BLaER1 (cell line): ENCODE measurements around the gene TIAM2.
"Not testable (repeated sequence)": the region's sequence is repeated elsewhere in the genome, so short reads cannot be mapped to it uniquely, and the experiment has no call there.

Source experiments
- H3K27ac ChIP-seq: shearing (Covaris generic); formaldehyde crosslinking; 2 replicates; pipeline ENCODE4 v1.8.1; 2022
- H3K27me3 ChIP-seq: shearing (Covaris generic); formaldehyde crosslinking; 2 replicates; pipeline ENCODE4 v1.8.1; 2022
- H3K36me3 ChIP-seq: shearing (Covaris generic); formaldehyde crosslinking; 2 replicates; pipeline ENCODE4 v1.8.1; 2022
- H3K4me1 ChIP-seq: shearing (Covaris generic); formaldehyde crosslinking; 2 replicates; pipeline ENCODE4 v1.8.1; 2022
- H3K4me2 ChIP-seq: shearing (Covaris generic); formaldehyde crosslinking; 2 replicates; pipeline ENCODE4 v1.8.1; 2022
- H3K4me3 ChIP-seq: shearing (Covaris generic); formaldehyde crosslinking; 2 replicates; pipeline ENCODE4 v1.8.1; 2022
- H3K9ac ChIP-seq: shearing (Covaris generic); formaldehyde crosslinking; 2 replicates; pipeline ENCODE4 v1.8.1; 2022
- H3K9me3 ChIP-seq: shearing (Covaris generic); formaldehyde crosslinking; 2 replicates; pipeline ENCODE4 v1.8.1; 2022
- H4K20me1 ChIP-seq: shearing (Covaris generic); formaldehyde crosslinking; 2 replicates; pipeline ENCODE4 v1.8.1; 2022
- Cebpa-rat ChIP-seq: shearing (Covaris generic); IDR thresholded peaks from 2 replicates; pipeline ENCODE4 v1.8.1; 2022

Gene TIAM2

GRCh38 chr6:155170519-155170918, 175.4 kb downstream of the TIAM2 start:
- no peaks in the 10 kb centered on the region for H3K27me3 ChIP-seq
- peaks cover 12% of the 10 kb centered on the region; the same call in 1 of the 2 replicates for H3K4me1 ChIP-seq
- no peak overlapping the region for H3K27ac ChIP-seq
- H4K20me1 ChIP-seq: no peaks in the 10 kb centered on the region
- no peak overlapping the region for H3K4me2 ChIP-seq
- no peaks in the 10 kb centered on the region for H3K36me3 ChIP-seq
- no peaks in the 10 kb centered on the region for H3K9me3 ChIP-seq
- no peak for TF ChIP-seq Cebpa-rat
- H3K4me3 ChIP-seq: no peak overlapping the region
- no peak overlapping the region for H3K9ac ChIP-seq

GRCh38 chr6:155171109-155171746, 176.1 kb downstream of the TIAM2 start:
- Histone ChIP-seq H3K36me3 (no peaks in the 10 kb centered on the region), H3K27ac (no peak overlapping the region), H3K9ac (no peak overlapping the region), H4K20me1 (no peaks in the 10 kb centered on the region), H3K4me1 (peaks cover 12% of the 10 kb centered on the region; the same call in 1 of the 2 replicates), H3K4me3 (no peak overlapping the region), H3K9me3 (no peaks in the 10 kb centered on the region), H3K27me3 (no peaks in the 10 kb centered on the region), H3K4me2 (no peak overlapping the region)
- no peak for TF ChIP-seq Cebpa-rat

- no peak for TF ChIP-seq Cebpa-rat
- Histone ChIP-seq H3K9ac (no peak overlapping the region), H3K36me3 (no peaks in the 10 kb centered on the region), H3K4me1 (peaks cover 12% of the 10 kb centered on the region; the same call in 1 of the 2 replicates), H3K27ac (no peak overlapping the region), H3K27me3 (no peaks in the 10 kb centered on the region), H4K20me1 (no peaks in the 10 kb centered on the region), H3K4me3 (no peak overlapping the region), H3K9me3 (no peaks in the 10 kb centered on the region), H3K4me2 (no peak overlapping the region)
These were observed 176.8 kb downstream of the TIAM2 start for GRCh38 chr6:155171747-155172449.

- Histone ChIP-seq H3K4me3 (no peak overlapping the region), H3K4me2 (no peak overlapping the region)
- no peak for TF ChIP-seq Cebpa-rat
These were observed 178.4 kb downstream of the TIAM2 start for GRCh38 chr6:155173488-155173887.

GRCh38 chr6:155174576-155175211, 179.6 kb downstream of the TIAM2 start:
- Histone ChIP-seq H3K4me2 (no peak overlapping the region), H3K27ac (no peak overlapping the region), H4K20me1 (no peaks in the 10 kb centered on the region), H3K4me1 (peaks cover 12% of the 10 kb centered on the region; the same call in 1 of the 2 replicates), H3K9me3 (no peaks in the 10 kb centered on the region), H3K27me3 (no peaks in the 10 kb centered on the region), H3K9ac (no peak overlapping the region), H3K36me3 (no peaks in the 10 kb centered on the region), H3K4me3 (no peak overlapping the region)
- TF ChIP-seq Cebpa-rat: no peak

More at GRCh38 chr6:155173488-155173887, 178.4 kb downstream of the TIAM2 start:
- Histone ChIP-seq H3K4me1 (peaks cover 12% of the 10 kb centered on the region; the same call in 1 of the 2 replicates), H3K36me3 (no peaks in the 10 kb centered on the region), H3K9ac (no peak overlapping the region), H4K20me1 (no peaks in the 10 kb centered on the region), H3K27ac (no peak overlapping the region), H3K27me3 (no peaks in the 10 kb centered on the region), H3K9me3 (no peaks in the 10 kb centered on the region)

GRCh38 chr6:155177363-155177961, 182.3 kb downstream of the TIAM2 start:
- no peaks in the 10 kb centered on the region for H3K27me3 ChIP-seq
- TF ChIP-seq Cebpa-rat: no peak

GRCh38 chr6:155181498-155181897, 186.4 kb downstream of the TIAM2 start:
- H3K4me1 ChIP-seq: peaks cover 16% of the 10 kb centered on the region
- no peak overlapping the region for H3K27ac ChIP-seq
- H3K4me2 ChIP-seq: no peak overlapping the region

More at GRCh38 chr6:155177363-155177961, 182.3 kb downstream of the TIAM2 start:
- H4K20me1 ChIP-seq: no peaks in the 10 kb centered on the region
- H3K9ac ChIP-seq: no peak overlapping the region
- H3K27ac ChIP-seq: no peak overlapping the region
- H3K4me3 ChIP-seq: no peak overlapping the region
- H3K9me3 ChIP-seq: no peaks in the 10 kb centered on the region
- peaks cover 14% of the 10 kb centered on the region; the same call in 1 of the 2 replicates for H3K4me1 ChIP-seq
- no peak overlapping the region for H3K4me2 ChIP-seq
- no peaks in the 10 kb centered on the region for H3K36me3 ChIP-seq

GRCh38 chr6:155182103-155182502, 187.0 kb downstream of the TIAM2 start:
- Histone ChIP-seq H3K4me2 (no peak overlapping the region), H3K27ac (no peak overlapping the region), H3K4me1 (peaks cover 22% of the 10 kb centered on the region), H3K4me3 (no peak overlapping the region), H3K9me3 (no peaks in the 10 kb centered on the region), H4K20me1 (no peaks in the 10 kb centered on the region), H3K27me3 (no peaks in the 10 kb centered on the region), H3K36me3 (no peaks in the 10 kb centered on the region), H3K9ac (no peak overlapping the region)
- TF ChIP-seq Cebpa-rat: no peak

More at GRCh38 chr6:155181498-155181897, 186.4 kb downstream of the TIAM2 start:
- H4K20me1 ChIP-seq: no peaks in the 10 kb centered on the region
- no peaks in the 10 kb centered on the region for H3K9me3 ChIP-seq
- H3K4me3 ChIP-seq: no peak overlapping the region
- TF ChIP-seq Cebpa-rat: no peak
- no peak overlapping the region for H3K9ac ChIP-seq
- no peaks in the 10 kb centered on the region for H3K36me3 ChIP-seq
- H3K27me3 ChIP-seq: no peaks in the 10 kb centered on the region

- TF ChIP-seq Cebpa-rat: no peak
- no peak overlapping the region for H3K4me3 ChIP-seq
- H3K36me3 ChIP-seq: no peaks in the 10 kb centered on the region
- H3K9me3 ChIP-seq: no peaks in the 10 kb centered on the region
- no peak overlapping the region for H3K27ac ChIP-seq
- no peak overlapping the region for H3K9ac ChIP-seq
- peaks cover 30% of the 10 kb centered on the region for H3K4me1 ChIP-seq
- H4K20me1 ChIP-seq: no peaks in the 10 kb centered on the region
- H3K4me2 ChIP-seq: no peak overlapping the region
- no peaks in the 10 kb centered on the region for H3K27me3 ChIP-seq
These were observed 188.0 kb downstream of the TIAM2 start for GRCh38 chr6:155183095-155183494.

GRCh38 chr6:155185041-155185440, 189.9 kb downstream of the TIAM2 start:
- not testable (repeated sequence) for H3K4me2 ChIP-seq, H3K36me3 ChIP-seq, H4K20me1 ChIP-seq, H3K27me3 ChIP-seq, H3K27ac ChIP-seq, H3K4me3 ChIP-seq, H3K9me3 ChIP-seq, H3K9ac ChIP-seq
- peaks cover 49% of the 10 kb centered on the region for H3K4me1 ChIP-seq
